Inferior parietal cortex (tissue), 1 donor: Measurements from ENCODE around the gene EMC9.
A peak's percentile ranks its signal among the peaks of the same experiment; 100 is the strongest.

Experiments used
- DNase-seq: peaks from one replicate; pipeline ENCODE4 v3.0.0-alpha.2; 2016; ENCODE audit errors: extremely low spot score

The EMC9 gene

DNA sequence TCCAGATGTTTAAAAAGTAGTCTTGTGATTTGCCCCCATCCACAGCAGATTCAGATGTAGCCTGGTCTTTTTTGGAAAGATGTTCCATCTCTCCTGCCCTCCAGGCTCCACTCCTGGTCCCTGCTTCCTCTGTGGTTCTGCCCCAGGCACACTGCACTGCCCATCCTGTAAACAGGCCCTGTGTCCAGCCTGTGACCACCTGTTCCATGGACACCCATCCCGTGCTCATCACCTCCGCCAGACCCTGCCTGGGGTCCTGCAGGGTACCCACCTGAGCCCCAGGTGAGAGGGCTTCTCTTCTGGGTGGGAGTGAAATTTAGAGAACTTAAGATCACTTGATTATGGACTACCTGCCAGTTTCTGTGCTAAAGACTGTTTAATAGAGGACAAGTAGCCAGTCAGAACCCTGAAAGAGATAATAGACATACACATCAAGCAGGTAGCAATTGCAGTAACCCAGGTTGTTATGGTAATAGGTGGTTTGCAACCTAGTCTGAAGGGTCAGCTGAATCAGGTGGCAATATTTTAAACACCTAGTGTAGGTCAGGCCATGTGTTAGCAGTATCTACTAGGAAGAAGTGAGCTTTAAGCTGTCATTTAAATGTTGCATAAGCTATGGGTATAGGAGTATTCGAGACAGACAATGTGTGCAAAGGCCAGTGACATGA lies 8.0 kb upstream of the EMC9 start:
- no peak for DNase-seq

DNA sequence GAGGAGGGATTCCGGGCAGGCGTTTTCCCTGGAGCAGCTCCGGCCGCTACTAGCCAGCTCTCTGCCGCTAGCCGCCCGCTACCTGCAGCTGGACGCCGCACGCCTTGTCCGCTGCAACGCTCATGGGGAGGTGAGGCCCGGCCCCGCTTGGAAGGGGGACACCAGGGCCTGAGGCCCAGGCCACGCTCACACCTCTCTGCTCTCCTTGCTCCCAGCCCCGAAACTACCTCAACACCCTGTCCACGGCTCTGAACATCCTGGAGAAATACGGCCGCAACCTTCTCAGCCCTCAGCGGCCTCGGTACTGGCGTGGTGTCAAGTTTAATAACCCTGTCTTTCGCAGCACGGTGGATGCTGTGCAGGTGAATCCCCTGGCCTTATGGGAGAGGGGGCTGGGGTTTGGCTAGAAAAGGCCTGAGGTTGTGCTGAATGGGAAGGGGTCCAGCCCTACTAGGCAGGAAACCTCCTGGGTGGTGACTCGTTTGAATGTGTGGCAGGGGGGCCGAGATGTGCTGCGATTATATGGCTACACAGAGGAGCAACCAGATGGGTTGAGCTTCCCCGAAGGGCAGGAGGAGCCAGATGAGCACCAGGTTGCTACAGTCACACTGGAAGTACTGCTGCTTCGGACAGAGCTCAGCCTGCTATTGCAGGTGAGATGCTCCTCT lies 6.5 kb upstream of the EMC9 start:
- no peak for DNase-seq

DNA sequence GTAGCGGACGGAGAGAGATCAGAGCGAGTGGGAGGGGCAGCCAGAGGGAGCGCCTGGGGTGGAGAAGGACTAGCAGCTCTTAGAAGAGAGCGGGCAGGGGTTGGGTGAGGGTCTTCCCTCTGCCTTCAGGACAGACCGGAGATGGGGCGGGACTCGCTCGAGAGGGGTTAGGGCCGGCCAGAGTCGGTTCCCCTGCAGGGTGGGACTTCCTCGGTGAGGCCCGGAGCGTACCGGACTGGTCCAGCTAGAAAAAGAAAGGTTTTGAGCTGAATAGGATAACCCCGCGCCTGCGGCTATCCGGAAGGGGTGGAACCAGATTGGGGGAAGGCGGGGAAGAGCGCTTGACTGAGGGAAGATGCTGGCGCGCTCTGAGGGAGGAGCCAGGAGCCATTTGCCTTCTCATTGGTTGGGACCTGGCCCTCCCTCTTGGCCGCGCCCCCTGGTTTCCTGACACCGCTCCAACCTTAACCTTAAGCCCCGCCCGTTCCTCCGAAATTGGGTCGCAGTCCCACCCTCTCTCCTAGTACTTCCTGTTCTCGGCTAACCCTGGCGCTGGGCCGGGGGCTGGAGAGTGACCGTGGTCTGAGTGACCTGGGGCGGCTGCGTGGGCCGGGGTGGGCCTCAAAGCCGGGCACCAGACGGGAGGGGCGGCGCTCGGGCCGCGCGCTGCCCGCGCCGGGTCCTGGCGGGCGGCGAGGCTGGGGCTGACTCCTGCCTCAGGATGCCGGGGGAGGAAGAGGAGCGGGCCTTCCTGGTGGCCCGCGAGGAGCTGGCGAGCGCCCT lies 5.8 kb upstream of the EMC9 start, which contains the start of gene RNF31:
Gene RNF31 (plus strand): TSS at position 521 of the 783 bp plus-strand sequence. CDS start 201 bp downstream, at position 722.
- peak; percentile 97 for DNase-seq

DNA sequence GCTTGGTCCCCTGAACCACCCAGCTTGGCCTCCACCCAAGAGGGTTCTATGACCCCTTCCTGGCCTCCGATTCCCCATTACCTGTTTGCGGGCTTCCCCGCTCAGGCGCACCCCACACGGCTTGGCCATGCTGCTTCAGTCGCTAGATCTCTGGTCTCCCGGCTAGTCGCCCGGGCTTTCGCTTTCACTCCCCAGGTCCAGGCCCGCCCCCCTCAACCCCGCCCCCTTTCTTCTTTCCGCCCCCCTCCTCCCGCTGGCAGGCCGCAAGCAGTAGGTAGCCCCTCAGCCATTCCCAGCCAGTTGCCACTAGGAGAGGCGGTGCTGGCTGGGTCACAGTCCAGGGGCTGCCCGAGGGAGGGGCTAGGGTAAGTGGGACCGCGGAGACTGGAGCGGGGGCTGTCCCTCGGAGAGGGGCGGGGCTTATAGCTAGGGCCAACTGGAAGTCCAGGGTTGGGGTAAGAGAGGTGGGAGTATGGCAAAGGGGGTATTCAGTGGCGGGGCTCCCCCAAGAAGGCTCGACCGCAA lies 5.1 kb upstream of the EMC9 start, which contains the start of gene PSME2:
Gene PSME2 (minus strand): TSS at position 158 of the 525 bp plus-strand sequence. CDS start 29 bp downstream, at position 129.
- DNase-seq, result peak; percentile 67

DNA sequence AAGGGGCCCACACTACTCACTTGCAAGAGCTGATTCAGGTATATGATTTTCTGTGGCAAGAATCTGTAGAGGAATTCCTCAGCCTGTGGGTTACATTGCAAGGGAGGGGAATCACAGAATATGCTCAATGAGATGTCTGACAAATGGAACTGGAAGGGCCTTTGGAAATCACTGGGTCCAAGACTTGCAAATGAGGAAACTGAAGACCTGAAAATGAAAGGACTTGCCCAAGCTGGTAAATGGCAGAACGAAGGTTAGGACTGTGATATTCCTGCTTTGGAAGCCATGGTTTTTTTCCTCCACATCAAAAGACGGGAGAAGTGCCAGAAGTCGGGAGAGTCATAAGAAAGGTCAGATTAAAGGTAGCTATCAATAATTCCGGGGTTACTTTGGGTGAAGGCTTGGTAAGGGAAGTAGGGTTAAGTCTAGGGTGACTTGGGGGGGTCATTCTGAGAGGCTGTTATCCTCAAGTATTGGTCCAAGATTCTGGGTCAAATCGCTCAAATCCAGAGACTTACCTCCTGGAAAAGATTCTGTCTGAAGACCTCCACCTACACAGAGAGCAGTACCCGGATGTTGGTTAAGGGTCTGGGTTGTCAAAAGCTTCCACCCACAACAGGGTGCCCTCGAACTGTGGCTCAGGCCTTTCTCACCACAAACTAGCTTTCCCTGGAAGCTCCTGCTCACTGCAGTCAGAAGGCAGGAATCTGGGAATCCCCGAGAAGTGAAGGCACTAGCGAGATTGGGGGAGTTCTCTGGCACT lies 4.5 kb upstream of the EMC9 start:
- no peak for DNase-seq

DNA sequence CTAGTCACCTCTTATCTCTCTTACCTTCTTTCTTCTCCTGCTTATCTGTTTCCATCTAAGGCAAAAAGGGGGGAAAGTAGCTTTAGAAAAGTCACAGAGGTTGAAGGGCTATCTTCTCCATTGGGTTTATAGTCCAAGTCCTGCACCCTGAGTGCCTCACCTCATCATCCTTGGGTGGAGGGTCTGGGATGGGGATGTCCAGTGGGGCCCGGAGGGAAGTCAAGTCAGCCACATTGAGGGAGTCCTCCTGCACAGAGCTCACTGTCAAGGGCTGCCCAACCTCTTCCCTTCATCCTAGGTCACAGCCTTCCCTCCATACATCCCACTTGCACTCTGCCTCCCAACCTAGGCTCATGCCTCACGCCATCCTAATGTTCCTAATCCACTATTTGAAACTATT lies 3.8 kb upstream of the EMC9 start:
- DNase-seq, result no peak

DNA sequence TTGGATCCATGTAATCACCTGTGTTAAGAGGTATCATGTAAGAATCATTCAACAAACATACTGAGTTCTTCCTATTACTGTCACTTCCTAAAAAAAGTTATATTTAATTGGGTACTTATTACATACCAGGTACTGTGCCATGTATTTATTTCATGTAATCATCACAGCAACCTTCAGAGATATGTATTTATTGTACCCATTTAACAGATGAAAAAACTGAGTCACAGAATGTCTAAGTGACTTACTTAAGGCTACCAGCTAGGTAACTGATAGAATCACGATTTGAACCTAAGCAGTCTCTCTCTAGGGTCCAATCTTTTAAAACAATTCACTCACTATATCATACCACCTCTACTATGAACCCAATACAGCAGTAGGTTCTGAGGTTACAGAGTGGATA lies 3.1 kb upstream of the EMC9 start:
- no peak for DNase-seq

- DNase-seq, result no peak
These were observed 2.1 kb upstream of the EMC9 start for GRCh38 chr14:24143511-24143910.

GRCh38 chr14:24139272-24139934 lies 2.0 kb downstream of the EMC9 start:
- DNase-seq, result no peak

DNA sequence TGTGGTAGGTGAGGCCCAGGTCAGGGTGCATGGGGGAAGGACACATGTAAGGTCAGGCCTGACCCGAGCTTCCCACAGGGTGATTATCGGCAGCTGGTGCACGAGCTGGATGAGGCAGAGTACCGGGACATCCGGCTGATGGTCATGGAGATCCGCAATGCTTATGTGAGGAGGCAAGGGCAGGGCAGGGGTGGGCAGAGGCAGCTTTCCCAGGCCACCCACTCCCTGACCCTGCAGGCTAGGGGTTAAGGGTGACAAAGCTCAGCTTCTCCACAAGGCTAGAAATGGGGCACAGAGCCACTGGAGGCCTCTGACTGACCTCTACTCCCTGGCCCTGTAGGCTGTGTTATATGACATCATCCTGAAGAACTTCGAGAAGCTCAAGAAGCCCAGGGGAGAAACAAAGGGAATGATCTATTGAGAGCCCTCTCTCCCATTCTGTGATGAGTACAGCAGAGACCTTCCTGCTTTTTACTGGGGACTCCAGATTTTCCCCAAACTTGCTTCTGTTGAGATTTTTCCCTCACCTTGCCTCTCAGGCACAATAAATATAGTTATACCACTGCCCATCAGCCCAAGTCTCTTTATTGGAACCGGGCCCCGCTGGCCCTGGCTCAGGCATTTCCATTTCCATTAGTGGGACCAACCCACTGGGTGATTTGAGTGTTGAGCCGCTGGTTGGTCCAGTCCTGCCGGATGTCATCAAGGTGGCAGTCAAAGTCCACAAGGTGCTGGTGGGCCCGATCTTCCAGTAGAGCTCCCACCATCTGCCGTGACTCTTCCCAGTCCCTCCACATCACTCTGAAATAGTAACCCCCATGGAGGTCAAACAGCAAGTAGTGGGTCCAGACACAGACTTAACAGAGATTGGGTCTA lies 2.8 kb downstream of the EMC9 start:
- no peak for DNase-seq

DNA sequence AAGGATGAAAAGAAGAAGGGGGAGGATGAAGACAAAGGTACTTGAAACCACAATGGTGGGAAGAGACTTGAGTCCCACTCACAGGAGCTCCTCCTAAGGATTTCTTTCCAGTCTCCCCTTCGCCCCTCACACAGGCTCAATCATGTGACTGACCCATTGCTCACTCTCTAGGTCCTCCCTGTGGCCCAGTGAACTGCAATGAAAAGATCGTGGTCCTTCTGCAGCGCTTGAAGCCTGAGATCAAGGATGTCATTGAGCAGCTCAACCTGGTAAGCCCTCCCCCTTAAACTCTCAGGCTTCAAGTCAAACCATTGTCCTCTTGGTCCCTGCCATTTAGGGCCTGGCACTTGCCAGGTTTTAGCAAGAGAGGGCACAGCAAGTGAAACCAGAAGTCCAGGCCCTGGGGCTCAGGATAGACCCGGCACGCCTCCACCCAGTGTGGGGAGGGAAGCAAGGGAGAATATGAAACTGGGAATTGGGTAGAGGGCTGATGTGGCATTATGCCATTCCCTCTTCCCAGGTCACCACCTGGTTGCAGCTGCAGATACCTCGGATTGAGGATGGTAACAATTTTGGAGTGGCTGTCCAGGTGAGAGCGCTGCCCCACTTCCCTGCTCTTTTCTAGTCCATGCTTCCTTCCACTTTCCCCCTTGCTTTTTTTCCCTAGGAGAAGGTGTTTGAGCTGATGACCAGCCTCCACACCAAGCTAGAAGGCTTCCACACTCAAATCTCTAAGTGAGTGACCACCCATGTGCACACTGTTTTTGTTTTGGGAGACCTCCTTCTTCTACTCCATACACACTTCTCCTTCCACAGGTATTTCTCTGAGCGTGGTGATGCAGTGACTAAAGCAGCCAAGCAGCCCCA lies 3.6 kb downstream of the EMC9 start:
- no peak for DNase-seq

DNA sequence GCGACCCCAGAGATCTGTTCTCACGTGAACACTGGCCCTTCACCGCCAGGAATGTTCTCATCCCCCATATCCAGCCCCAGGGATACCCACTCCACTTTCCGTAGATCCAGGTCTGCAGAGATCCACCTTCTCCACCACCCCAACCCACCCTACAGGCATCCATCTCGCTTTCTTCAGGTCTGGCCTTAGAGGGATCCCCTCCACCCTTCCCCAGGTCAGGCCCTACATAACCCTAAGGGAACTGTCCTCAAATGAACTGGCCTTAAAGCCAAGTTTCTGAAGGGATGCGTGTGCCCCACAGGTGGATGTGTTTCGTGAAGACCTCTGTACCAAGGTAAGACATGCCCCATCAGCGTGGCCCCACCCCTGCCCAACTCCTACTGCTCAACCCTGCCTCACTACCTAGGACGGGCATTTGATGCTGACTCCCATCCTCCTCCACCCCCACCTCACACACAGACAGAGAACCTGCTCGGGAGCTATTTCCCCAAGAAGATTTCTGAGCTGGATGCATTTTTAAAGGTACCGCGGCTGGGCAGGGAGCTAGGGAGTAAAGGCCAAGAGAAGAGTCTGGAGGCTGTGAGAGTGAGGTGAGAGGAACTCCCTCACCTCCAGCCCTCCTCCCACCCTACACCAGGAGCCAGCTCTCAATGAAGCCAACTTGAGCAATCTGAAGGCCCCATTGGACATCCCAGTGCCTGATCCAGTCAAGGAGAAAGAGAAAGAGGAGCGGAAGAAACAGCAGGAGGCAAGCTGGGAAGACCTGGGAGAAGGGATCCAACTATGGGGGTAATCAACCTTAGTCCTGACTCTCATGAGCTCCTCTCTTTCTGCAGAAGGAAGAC lies 4.5 kb downstream of the EMC9 start:
- no peak for DNase-seq

DNA sequence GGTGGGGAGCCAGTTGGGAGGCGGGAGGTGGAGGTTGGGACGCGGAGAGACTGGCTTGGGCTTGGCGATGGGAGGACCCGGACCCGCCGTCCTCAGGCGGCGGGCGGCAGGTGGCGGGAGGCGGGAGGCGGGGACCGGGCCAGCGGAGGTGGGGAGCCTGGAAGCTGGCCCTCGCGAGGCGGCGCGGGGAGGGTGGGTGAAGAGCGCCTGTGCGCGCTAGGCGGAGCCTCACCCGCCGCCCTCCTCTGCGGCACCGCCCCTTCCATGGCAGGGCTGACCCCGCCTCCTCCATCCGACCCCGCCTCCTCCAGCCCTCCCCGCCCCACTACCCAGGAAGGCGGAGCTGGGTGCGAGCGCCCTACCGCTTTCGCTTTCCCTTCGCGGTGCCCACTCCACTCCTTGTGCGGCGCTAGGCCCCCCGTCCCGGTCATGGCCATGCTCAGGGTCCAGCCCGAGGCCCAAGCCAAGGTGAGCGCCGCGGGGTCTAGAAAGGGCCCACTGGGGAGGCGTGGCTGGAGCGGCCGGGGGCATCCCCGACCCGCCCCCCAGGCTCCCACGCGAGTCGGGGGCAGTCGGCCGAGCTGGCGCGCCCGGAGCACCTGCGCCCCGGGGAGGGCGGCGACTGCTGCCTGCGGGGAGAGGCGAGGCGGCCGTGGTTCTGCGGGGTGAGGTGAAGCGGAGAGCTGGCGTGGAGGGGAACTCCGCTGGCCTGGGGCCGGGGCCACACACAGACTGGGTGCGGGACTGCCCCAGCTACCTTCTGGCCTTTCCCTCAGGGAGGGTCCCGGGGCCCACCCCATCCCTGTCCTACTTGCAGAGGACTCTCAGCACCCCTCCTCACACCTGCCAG lies 5.3 kb downstream of the EMC9 start, which contains the start of gene PSME1:
Gene PSME1 (plus strand): TSS at position 361 of the 850 bp plus-strand sequence. CDS start 69 bp downstream, at position 430.
- peak; percentile 83 for DNase-seq

- no peak for DNase-seq
These were observed 5.9 kb downstream of the EMC9 start for GRCh38 chr14:24135584-24135833.

DNA sequence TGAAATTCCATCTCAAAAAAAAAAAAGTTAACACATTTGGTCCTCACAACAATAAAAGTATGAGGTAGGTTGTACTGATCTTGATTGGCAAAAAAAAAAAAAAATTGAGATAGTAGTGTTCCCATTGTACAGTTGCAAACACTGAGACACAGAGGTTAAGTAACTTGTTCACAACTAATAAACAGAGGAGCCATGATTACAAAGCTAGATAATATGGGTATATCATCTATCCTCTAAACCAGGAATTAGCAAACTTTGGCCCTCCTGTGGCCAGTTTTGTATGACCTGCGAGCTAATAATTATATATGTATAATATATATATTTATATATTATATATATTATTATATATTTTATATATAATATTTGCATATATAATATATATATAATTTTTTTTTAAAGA lies 7.7 kb downstream of the EMC9 start:
- no peak for DNase-seq

DNA sequence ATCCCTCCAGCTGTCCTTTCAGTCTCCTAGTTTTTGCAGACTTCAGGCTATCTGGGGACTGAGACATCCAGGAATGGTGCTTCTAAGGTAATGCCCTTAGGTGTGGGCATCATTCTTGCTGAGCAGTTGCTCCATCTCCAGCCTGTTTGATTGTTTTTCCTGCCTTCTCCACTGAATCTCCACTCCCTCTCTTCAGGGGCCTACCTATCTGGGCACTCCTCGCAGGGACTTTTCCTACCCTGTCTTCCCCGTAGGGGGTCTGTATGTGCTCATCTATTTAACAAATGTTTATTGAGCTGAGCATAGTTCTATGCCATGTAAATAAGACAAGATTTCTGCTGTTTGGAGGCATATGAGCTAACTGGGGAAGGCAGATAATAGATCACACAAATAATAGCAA lies 8.4 kb downstream of the EMC9 start:
- no peak for DNase-seq

DNA sequence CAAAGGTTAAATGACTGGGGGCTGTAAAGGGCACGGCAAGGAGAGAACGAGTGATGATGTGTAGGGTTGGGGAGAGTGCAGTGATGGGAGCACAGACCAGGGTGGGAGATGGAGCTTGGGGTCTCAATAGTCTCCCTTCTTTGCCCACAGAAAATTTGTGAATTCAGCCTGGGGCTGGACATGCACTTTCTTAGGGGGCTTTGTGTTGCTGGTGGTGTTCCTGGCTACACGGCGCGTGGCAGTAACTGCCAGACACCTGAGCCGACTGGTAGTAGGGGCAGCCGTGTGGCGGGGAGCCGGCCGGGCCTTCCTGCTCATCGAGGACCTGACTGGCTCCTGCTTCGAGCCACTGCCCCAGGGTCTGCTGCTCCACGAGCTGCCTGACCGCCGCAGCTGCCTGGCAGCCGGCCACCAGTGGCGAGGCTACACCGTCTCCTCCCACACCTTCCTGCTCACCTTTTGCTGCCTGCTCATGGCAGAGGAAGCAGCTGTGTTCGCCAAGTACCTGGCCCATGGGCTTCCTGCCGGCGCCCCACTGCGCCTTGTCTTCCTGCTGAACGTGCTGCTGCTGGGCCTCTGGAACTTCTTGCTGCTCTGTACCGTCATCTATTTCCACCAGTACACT lies 9.2 kb downstream of the EMC9 start:
- DNase-seq, result no peak
